ENCODE results near the gene DNAH12. TPM values are rescaled to one million over a fixed set of nuclear protein-coding genes. Genes with fewer than 3 reads are reported as not detected.
A peak's percentile ranks its signal among the peaks of the same experiment; 100 is the strongest.
"Not testable (repeated sequence)": the region's sequence is repeated elsewhere in the genome, so short reads cannot be mapped to it uniquely, and the experiment has no call there.

Gene DNAH12
- total and polyA plus RNA-seq, 2 donors (not counting 1 experiment from before 2014, with no cell fraction given) = 0.12 to 0.17 TPM

- no peak for TF ChIP-seq CTCF (conservative IDR thresholded peaks at IDR 0.05 in 1 of 2, IDR thresholded peaks at IDR 0.05 in 1 of 2; ENCODE audit: low read depth in 1 of 2, low read length in 2 of 2)
- TF ChIP-seq EZH2 (IDR thresholded peaks at IDR 0.05; ENCODE audit: low read length, missing control alignments) = no peak
These were observed 97.8 kb downstream of the DNAH12 start for GRCh38 chr3:57446318-57446841.

GRCh38 chr3:57444469-57444868 lies 99.7 kb downstream of the DNAH12 start:
- no peak for TF ChIP-seq EZH2 (IDR thresholded peaks at IDR 0.05; ENCODE audit: low read length, missing control alignments)
- TF ChIP-seq CTCF (conservative IDR thresholded peaks at IDR 0.05 in 1 of 2, IDR thresholded peaks at IDR 0.05 in 1 of 2; ENCODE audit: low read depth in 1 of 2, low read length in 2 of 2) = no peak
- Histone ChIP-seq H3K4me1 (ENCODE audit: control insufficient read depth, extremely low read depth, insufficient read depth, low read length) (no peaks in the 10 kb centered on the region), H3K9me3 (ENCODE audit: control insufficient read depth, insufficient read depth, low read depth, low read length) (no peaks in the 10 kb centered on the region), H3K4me2 (ENCODE audit: extremely low read depth, insufficient read depth, low read length) (no peak overlapping the region), H3K27me3 (ENCODE audit: control insufficient read depth, insufficient read depth, low read length) (no peaks in the 10 kb centered on the region), H3K79me2 (ENCODE audit: control insufficient read depth, insufficient read depth, low read length) (no peaks in the 10 kb centered on the region), H3K4me3 (replicated peaks in 1 of 4; ENCODE audit: control extremely low read depth in 1 of 4, insufficient read depth in 1 of 4, low read depth in 3 of 4, low read length in 4 of 4) (no peak overlapping the region), H2AFZ (ENCODE audit: low read length) (no peak overlapping the region), H4K20me1 (ENCODE audit: control insufficient read depth, extremely low read depth, insufficient read depth, low read length) (no peaks in the 10 kb centered on the region), H3K36me3 (ENCODE audit: control insufficient read depth, insufficient read depth, low read length) (no peaks in the 10 kb centered on the region), H3K27ac (ENCODE audit: insufficient read depth, low read length) (no peak overlapping the region), H3K9ac (ENCODE audit: insufficient read depth, low read length) (no peak overlapping the region)
- no peak for DNase-seq (ENCODE audit: low read depth in 2 of 2)

More at GRCh38 chr3:57446318-57446841, 97.8 kb downstream of the DNAH12 start:
- H3K27me3 ChIP-seq (ENCODE audit: control insufficient read depth, insufficient read depth, low read length) = no peaks in the 10 kb centered on the region
- no peaks in the 10 kb centered on the region for H3K36me3 ChIP-seq (ENCODE audit: control insufficient read depth, insufficient read depth, low read length)
- no peak overlapping the region for H3K4me3 ChIP-seq (replicated peaks in 1 of 4; ENCODE audit: control extremely low read depth in 1 of 4, insufficient read depth in 1 of 4, low read depth in 3 of 4, low read length in 4 of 4)
- no peak overlapping the region for H3K27ac ChIP-seq (ENCODE audit: insufficient read depth, low read length)
- H3K4me1 ChIP-seq (ENCODE audit: control insufficient read depth, extremely low read depth, insufficient read depth, low read length) = no peaks in the 10 kb centered on the region
- no peaks in the 10 kb centered on the region for H3K79me2 ChIP-seq (ENCODE audit: control insufficient read depth, insufficient read depth, low read length)
- no peak overlapping the region for H3K9ac ChIP-seq (ENCODE audit: insufficient read depth, low read length)
- H4K20me1 ChIP-seq (ENCODE audit: control insufficient read depth, extremely low read depth, insufficient read depth, low read length) = no peaks in the 10 kb centered on the region
- H2AFZ ChIP-seq (ENCODE audit: low read length) = no peak overlapping the region
- H3K9me3 ChIP-seq (ENCODE audit: control insufficient read depth, insufficient read depth, low read depth, low read length) = no peaks in the 10 kb centered on the region
- peak; percentile 4 to 61 for DNase-seq (ENCODE audit: low read depth in 2 of 2)
- H3K4me2 ChIP-seq (ENCODE audit: extremely low read depth, insufficient read depth, low read length) = no peak overlapping the region

GRCh38 chr3:57440144-57440543 lies 104.0 kb downstream of the DNAH12 start:
- H3K4me3 ChIP-seq (replicated peaks in 1 of 4; ENCODE audit: control extremely low read depth in 1 of 4, insufficient read depth in 1 of 4, low read depth in 3 of 4, low read length in 4 of 4); H3K9ac ChIP-seq (ENCODE audit: insufficient read depth, low read length); H3K4me2 ChIP-seq (ENCODE audit: extremely low read depth, insufficient read depth, low read length); H3K4me1 ChIP-seq (ENCODE audit: control insufficient read depth, extremely low read depth, insufficient read depth, low read length); H3K36me3 ChIP-seq (ENCODE audit: control insufficient read depth, insufficient read depth, low read length); H3K27ac ChIP-seq (ENCODE audit: insufficient read depth, low read length); H2AFZ ChIP-seq (ENCODE audit: low read length); H4K20me1 ChIP-seq (ENCODE audit: control insufficient read depth, extremely low read depth, insufficient read depth, low read length); H3K9me3 ChIP-seq (ENCODE audit: control insufficient read depth, insufficient read depth, low read depth, low read length); DNase-seq (ENCODE audit: low read depth in 2 of 2); H3K79me2 ChIP-seq (ENCODE audit: control insufficient read depth, insufficient read depth, low read length); H3K27me3 ChIP-seq (ENCODE audit: control insufficient read depth, insufficient read depth, low read length): not testable (repeated sequence)

GRCh38 chr3:57438460-57438859 lies 105.7 kb downstream of the DNAH12 start:
- H4K20me1 ChIP-seq (ENCODE audit: control insufficient read depth, extremely low read depth, insufficient read depth, low read length); H3K27me3 ChIP-seq (ENCODE audit: control insufficient read depth, insufficient read depth, low read length); H2AFZ ChIP-seq (ENCODE audit: low read length); DNase-seq (ENCODE audit: low read depth in 2 of 2); H3K4me1 ChIP-seq (ENCODE audit: control insufficient read depth, extremely low read depth, insufficient read depth, low read length); H3K4me2 ChIP-seq (ENCODE audit: extremely low read depth, insufficient read depth, low read length); H3K36me3 ChIP-seq (ENCODE audit: control insufficient read depth, insufficient read depth, low read length); H3K4me3 ChIP-seq (replicated peaks in 1 of 4; ENCODE audit: control extremely low read depth in 1 of 4, insufficient read depth in 1 of 4, low read depth in 3 of 4, low read length in 4 of 4); H3K9ac ChIP-seq (ENCODE audit: insufficient read depth, low read length); H3K27ac ChIP-seq (ENCODE audit: insufficient read depth, low read length); H3K9me3 ChIP-seq (ENCODE audit: control insufficient read depth, insufficient read depth, low read depth, low read length); H3K79me2 ChIP-seq (ENCODE audit: control insufficient read depth, insufficient read depth, low read length): not testable (repeated sequence)

Data from fibroblast of lung (primary cell).